Cardiac septum (tissue), 1 donor: ENCODE data around the gene TRHDE. TPM values are rescaled to one million over a fixed set of nuclear protein-coding genes. Genes with fewer than 3 reads are reported as not detected.
"Not testable (repeated sequence)": the region's sequence is repeated elsewhere in the genome, so short reads cannot be mapped to it uniquely, and the experiment has no call there.

Experiments
- DNase-seq: peaks from one replicate; pipeline ENCODE4 v3.0.0-alpha.2; 2020; ENCODE audit warnings: low spot score
- intact Hi-C: fragments of 100-400 bp; cut with DNase I; formaldehyde crosslinking; loops from one replicate; pipeline ENCODE4 v1.14.0; 2022
- total RNA-seq: library from RNA; stranded (reverse); fragmentation: NEBNext Ultra II Directional; extraction: Animal tissue kit (Norgen Biotek cat#: 25700); gene quantifications from one replicate; pipeline ENCODE4 v1.2.1, GENCODE V29; 2021
- donor health status: DM: no; HTN: no; CAD: no.

TRHDE gene
- total RNA-seq, 1 donor from 2014 or later = 0.30 TPM

DNA sequence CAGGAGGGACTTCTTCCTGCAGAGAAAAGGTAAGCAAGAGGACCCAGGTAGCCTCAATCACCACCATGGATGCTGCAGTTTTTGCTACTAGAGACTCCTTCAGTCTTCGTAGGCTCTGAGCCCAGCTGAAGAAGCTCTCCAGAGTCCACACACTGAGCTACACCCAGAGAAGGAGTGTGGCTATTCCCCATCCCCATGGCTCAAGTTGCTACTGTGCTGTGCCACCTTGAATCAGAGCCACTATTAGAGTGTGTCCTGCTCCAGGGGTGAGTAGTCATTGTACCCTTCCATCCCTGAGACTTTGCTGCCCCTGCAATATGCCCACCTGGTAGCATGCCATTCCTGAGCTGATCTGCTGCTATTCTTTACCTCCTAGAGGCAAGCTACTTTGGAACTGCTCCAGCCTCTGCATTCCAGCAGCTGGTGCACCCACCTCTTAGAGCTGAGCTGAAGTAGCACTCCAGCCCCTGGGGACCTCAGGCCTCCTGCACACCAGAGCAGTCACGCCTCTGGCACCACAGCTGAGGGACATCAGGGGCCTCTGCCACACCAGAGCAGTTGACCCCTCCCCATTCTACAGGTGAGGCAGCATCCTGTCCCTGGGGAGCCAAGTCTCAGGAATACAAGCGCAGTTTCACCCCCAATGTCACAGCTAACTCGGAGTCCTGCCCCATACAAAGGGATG lies 213.0 kb downstream of the TRHDE start:
- intact Hi-C loops = no loop called here
- no peak for DNase-seq

DNA sequence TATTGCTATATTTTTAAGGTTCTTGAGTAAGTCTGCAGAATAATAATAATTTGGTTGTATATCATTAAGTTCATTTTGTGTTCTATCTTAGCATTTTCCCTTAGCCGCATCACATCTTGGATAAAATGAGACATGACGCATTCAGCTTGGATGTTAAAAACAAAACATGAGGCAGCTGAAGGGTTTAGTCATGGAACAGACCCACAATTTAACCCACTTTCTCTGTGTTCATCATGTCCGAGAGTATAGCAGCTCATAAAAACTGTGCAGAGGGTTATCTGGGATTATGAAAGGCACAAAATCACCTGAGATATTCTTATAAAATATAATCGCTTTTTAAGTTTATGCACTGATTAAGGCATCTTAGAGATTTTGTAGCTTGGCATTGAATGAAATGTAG lies 219.3 kb downstream of the TRHDE start:
- intact Hi-C loops = no loop called here
- DNase-seq = no peak

DNA sequence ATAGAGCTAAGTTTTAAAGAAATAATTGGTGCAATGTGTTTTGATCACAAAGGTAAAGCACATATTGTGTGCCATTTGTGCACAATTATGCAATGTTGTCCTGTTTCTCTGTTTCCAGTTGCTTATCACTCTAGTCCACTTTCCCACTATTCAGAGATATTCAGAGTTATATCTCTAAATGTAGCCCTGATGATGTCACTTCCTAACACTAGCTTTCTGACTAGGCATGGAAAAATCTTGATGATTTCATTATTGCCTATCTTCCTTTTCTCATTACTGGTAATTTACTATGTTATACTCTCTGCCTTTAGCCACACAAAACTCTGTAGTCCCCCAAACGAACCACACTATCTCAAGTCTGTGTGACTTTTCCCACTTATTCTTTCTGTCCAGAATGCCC lies 221.2 kb downstream of the TRHDE start:
- DNase-seq = no peak
- intact Hi-C loops = no loop called here

GRCh38 chr12:72498354-72498753 lies 226.2 kb downstream of the TRHDE start:
- intact Hi-C loops = no loop called here

GRCh38 chr12:72499244-72499643 lies 227.1 kb downstream of the TRHDE start:
- intact Hi-C loops = no loop called here

More at GRCh38 chr12:72498354-72498753, 226.2 kb downstream of the TRHDE start:
- DNase-seq = no peak

GRCh38 chr12:72502546-72502945 lies 230.4 kb downstream of the TRHDE start:
- DNase-seq = no peak
- intact Hi-C loops = no loop called here

More at GRCh38 chr12:72499244-72499643, 227.1 kb downstream of the TRHDE start:
- no peak for DNase-seq

DNA sequence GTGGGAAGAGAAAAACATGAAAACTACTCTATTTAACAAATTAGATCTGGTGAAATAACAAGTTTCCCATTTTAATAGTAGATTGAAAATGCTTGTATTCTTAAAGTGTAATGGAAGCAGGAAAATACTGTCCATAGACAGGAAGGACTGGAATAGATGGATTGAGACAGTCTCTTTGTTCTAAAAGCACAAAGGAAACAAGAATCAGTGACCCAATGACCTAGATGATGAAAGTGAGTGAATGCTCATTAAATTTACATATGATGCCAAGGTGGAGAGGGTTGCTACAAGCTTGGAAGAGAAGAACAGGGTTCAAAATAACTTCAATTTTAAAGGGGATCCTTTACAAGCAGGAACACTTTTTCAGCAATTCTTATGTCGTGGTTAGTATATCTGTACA lies 233.1 kb downstream of the TRHDE start:
- no peak for DNase-seq
- intact Hi-C loops = no loop called here

DNA sequence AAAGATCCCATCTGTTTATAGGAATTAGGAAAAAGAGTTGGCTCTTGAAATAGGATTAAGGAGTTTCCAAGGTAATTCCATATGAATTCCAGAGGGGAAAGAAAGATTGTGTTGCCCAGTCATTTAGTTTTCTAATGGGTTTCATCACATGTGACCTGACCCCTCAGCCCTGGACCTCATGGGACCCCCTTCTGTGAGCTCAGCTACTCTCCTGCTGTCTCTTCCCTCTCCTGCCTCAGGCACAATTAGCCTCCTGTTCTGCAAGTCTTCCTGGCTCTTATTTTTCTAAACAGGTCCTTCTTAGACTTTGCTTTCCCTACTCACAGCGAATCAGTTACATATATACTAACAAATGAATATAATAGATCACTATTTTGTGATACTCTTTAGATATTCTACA lies 237.7 kb downstream of the TRHDE start:
- DNase-seq = no peak
- intact Hi-C loops = no loop called here

DNA sequence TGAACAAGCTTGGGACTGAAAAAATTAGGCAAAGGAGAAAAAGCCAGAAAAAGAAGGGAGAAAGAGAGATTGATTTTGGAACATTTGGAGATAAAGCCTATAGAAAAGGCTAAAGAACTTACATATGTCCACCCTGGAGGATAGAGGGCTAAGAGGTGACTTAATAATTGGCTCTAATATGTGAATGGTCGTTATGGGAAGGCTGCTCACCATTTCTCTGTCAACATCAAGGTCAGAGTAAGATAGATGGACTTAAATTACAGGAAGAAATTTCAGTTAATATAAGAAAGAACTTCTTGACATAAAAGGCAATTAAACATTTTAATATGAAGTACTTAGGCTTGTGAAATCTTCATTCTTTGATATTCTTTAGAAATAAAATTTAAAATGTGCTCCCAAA lies 238.6 kb downstream of the TRHDE start:
- DNase-seq = no peak
- intact Hi-C loops = no loop called here

DNA sequence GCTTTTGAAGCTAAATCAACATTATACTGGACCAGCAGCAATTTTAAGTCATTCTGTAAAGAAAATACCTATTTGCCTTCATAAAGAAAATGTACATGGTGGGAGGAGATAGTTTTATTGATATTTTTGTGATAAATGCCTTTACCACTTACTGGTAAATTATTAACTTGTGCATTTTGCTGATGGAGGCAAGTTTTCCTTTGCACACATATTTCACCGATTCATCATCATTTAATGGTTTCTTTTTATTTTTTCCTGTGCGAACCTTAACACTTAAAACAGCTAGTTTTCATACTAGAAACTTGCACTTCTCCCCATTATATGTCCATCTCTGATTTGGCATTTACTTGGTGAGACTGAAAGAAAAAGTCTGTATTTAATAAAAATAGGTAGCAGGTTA lies 239.3 kb downstream of the TRHDE start:
- DNase-seq = no peak
- intact Hi-C loops = no loop called here

DNA sequence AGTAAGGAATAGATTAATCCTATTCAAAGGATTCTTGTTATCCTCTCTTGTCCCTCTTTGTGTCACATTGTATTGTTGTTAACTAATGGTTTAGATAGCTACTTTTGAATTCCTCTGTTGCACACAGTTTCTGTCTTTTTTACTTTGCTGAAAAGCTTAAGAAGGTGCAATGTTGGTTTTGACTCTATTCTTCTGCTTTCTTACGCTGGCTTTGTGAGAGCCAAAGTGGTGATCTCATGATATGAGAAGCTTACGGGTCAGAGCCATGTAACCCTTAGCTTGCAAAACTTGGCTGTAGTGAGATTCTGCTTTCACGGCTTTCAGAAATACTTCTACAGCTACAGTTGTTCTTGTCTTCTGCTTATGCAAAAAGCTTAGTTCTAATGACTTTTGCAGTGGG lies 239.7 kb downstream of the TRHDE start:
- no peak for DNase-seq
- intact Hi-C loops = no loop called here

DNA sequence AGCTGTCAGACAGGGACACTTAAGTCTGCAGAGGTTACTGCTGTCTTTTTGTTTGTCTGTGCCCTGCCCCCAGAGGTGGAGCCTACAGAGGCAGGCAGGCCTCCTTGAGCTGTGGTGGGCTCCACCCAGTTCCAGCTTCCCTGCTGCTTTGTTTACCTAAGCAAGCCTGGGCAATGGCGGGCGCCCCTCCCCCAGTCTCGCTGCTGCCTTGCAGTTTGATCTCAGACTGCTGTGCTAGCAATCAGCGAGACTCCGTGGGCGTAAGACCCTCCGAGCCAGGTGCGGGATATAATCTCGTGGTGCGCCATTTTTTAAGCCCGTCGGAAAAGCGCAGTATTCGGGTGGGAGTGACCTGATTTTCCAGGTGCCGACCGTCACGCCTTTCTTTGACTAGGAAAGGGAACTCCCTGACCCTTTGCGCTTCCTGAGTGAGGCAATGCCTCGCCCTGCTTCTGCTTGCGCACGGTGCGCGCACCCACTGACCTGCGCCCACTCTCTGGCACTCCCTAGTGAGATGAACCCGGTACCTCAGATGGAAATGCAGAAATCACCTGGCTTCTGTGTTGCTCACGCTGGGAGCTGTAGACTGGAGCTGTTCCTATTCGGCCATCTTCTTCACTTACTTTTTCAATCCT lies 248.0 kb downstream of the TRHDE start:
- intact Hi-C loops, DNase-seq: not testable (repeated sequence)

- intact Hi-C loops = no loop called here
- DNase-seq = no peak
These were observed 249.2 kb downstream of the TRHDE start for GRCh38 chr12:72521326-72521725.

GRCh38 chr12:72522411-72522810 lies 250.2 kb downstream of the TRHDE start:
- no peak for DNase-seq
- intact Hi-C loops = no loop called here

- DNase-seq = no peak
- intact Hi-C loops = no loop called here
These were observed 251.6 kb downstream of the TRHDE start for GRCh38 chr12:72523754-72524153.

DNA sequence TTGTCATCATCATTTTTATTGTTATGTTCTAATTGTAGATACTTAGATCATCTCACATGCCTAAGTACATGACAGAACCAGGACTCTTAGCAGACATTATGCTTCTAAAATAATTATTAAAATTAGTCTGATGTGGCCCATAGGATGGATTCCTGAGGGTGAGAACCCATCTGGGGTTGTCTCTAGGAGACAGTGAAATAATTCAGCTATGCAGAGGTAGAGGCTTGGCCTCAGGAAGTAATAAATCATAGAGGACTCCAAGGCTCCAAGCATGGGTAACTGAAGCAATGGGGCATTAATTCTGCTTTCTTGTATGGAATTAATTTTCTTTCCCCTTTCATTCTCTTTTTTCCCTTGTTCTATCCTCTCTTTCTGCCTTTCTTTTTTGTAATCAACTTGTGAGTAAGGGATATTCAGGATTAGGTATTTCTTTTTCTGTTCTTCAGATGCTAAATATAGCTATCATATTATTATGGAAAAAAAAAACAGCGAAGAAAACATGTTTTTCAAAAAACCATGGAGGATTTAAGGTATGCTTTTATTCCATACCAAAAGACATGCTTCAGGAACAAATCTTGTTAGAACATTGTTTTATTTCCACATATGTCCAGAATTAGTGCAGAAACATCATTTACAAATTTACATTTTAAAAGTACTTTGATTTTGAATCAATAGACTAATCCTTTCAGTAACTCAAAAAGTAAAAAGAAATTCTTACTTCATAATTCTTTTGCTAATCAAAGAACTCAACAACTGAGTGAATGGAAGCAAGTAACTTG lies 263.2 kb downstream of the TRHDE start:
- intact Hi-C loops = no loop called here
- no peak for DNase-seq

DNA sequence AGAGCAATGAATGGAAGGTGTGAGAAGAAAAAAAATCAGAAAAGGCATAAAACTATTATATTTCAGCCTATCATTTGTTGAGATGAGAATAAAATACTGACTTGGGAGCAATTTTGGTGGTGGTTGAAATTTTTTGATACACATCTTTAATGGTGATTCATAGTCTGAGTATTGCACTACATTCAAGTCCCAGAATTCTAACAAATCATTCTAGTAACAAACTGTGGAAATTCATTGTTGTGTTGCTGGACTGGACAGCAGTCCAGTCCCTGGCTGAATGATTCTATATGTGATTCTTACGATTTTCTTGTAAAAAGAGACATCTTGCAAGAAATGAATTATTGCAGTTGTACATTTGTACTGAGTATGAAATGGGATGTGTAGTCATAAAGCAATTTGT lies 268.6 kb downstream of the TRHDE start:
- no peak for DNase-seq
- intact Hi-C loops = no loop called here

- no peak for DNase-seq
- intact Hi-C loops = no loop called here
These were observed 271.8 kb downstream of the TRHDE start for GRCh38 chr12:72543777-72544467.

GRCh38 chr12:72546106-72546505 lies 273.9 kb downstream of the TRHDE start:
- intact Hi-C loops = no loop called here
- DNase-seq = no peak

- intact Hi-C loops = no loop called here
These were observed 275.4 kb downstream of the TRHDE start for GRCh38 chr12:72547573-72547972.

More at GRCh38 chr12:72547573-72547972, 275.4 kb downstream of the TRHDE start:
- no peak for DNase-seq
